ENCODE results near the gene ESRRG.

ESRRG gene

DNA sequence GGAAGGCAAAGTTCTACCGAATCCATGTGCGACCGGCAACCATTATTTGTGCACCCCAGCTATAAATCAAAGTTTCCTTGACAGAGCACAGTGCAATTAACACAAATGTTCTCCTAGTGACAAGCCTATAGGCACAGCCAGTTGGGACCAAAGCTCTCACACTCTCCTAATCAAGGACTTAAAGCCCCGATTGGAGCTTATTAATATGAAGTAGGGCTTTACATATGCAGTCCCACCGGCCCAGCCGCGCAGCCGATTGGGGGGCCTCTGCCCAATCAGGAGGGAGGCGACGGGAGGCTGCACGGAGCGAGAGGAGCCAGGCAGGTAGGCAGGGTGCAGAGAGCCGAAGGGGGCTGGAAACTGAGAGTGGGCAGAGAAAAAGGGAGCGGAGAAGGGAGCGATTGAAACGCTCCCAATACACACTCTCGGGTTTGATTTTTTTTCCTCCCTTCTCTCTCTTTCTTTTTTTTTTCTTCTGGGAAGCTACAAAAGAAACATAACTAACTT is at the start of gene ESRRG:
ESRRG (minus strand) TSS at position 156 of the 507 bp plus-strand sequence; CDS start at position 26, 130 bp downstream.
- peak; percentile 25 to 88 (median 69) for DNase-seq
- intact Hi-C loops (cut with DNase I): no loop called here

DNA sequence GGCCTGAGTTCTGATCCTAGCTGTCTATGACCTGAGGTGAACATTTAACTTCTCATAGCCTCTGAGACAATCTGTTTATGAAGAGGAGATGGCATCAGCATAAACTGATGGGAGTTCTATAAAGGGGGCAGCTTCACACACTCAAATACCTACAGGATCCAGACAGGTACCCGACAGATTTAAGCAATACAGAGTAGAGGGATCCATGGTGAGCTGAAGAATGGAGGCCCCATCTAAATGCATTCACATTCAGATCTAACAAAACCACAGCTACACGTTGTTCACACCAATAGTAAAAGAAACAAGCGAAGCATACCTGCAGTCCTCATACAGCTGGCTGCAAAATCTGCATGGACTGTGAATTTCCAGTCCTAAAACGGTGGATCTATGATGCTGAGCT is 48.7 kb upstream of the ESRRG start:
- DNase-seq: no peak
- intact Hi-C loops (cut with DNase I): no loop called here

DNA sequence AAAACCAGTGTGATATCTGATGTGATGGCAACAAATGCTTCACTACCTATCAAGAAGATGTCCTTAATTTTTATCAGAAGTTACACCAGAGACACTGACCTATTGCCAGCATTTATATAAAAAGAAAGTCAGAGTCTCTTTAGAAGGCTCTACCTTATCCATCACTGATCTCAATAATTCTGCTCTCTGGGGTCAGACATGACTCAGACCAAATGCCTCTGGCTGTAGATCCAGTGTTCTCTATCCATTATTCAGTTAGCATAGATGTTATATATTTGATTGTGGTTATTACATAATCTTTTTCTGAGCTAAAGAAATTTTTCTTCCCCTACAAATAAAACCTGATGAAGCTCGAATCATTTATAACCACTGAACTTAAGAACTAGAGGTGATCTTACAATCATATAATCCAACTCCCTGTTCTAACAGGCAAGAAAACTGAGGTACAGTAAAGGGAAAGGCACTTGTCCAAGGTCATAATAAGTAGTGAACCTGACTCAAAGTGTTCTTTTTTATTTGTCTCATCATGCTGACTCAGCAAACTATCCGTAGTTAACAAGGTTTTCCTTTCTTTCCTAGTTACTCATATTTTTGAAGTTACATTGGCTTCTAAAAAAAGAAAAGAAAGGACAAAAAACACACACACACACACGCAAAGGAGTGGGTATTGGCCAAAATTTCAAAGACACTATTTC is 43.6 kb upstream of the ESRRG start:
- intact Hi-C loops (cut with DNase I): no loop called here
- no peak for DNase-seq

DNA sequence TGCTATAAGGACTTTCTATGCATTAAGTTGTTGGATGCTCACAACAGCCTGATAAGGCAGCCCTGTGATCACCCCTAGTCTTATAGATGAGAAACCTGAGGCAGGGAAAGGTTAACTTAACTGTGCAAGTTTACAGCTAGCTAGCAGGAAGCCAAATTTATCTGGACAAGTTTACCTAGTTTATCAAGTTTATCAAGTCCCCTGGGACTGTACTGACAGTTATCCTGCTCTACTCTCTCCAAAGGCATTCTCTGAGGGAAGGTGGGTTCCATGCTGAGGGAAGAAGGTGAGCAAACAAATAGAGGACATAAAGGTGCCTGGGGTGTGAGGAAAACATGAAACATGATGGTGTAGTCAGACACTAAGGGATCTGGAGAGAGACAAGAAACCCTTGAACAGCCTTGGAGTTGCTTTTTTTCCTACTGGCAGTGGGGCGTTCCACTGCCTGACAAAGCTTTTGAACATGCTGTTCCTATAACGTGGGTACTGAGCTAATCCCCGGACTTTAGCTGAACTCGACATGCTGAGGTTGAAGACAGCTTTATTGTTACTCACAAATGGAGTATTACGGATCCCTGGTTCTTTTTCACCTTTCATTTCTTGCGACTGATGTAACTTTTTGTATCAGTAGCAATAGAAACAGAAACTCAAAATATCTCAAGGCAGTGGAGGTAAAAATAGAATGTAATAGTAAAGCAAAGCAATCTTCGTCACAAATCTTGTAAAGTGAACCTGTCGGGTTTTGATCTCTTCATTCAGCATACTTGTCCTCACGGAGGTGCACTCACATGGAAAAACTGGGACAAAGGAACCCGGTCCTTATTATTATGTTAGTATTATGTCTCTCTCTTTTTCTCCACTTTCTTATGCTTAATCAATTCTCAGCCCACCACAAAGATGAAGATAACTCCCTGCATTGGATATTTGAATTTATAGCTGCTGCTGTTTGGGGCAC is 42.4 kb upstream of the ESRRG start:
- DNase-seq: peak in 17 of 42 donors; percentile 7 to 64 (median 19)
- intact Hi-C loops (cut with DNase I): no loop called here

DNA sequence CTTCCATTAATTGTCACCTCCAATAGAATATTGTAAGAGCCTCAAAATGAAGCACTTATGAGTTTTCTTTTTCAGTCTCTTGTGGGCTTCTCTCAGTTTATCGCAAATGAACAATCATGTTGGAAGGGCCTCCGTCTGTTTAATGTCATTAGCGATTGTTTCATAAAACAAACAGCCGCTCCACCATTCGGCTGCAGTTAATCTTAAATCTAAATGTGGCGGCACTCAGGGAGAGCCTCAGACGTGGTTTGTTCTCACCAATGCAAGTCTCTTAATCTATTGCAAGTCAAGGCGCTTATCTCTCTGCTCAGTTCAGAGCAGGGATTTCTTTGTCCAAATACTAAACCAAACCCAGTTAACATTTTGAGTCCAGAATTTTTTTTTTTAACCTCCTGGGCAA is 34.9 kb upstream of the ESRRG start:
- intact Hi-C loops (cut with DNase I): no loop called here
- no peak for DNase-seq

DNA sequence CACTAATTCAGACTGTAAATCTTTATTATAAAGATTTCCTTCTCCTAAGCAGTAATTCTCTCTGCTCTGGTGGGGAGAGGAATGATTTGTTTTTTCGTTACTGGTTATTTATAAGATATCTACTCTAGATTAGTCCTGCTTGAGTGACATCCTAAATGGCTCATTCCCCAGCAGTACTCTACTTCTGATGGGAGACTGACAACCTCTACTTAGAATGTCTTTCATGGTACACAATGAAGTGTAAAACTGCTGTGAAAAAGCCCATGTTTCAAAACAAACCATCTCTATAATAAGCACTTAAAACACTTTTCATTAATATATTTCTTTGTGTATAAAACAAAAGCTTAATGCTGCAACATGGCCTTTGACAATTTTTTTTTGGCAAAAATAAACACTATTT is 33.9 kb upstream of the ESRRG start:
- DNase-seq: no peak
- intact Hi-C loops (cut with DNase I): no loop called here

DNA sequence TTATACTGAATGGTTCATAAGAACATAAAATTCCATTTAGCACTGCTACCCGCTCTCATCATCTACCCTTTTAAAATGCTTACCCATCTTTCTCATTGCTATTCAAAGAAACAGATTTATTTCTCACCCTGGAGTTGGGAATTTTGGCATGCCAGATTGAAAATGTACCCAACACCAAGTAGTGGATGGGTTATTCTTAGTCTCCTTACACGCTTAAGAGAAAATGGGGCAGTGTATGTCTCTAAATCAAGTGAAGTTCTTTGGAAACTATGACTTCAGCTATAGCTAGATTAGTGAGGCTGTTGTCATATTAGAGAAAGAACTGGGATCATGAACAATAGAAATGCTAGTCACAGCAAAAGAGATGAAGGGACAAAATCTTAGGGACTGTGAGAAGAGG is 27.7 kb upstream of the ESRRG start:
- intact Hi-C loops (cut with DNase I): no loop called here
- no peak for DNase-seq

DNA sequence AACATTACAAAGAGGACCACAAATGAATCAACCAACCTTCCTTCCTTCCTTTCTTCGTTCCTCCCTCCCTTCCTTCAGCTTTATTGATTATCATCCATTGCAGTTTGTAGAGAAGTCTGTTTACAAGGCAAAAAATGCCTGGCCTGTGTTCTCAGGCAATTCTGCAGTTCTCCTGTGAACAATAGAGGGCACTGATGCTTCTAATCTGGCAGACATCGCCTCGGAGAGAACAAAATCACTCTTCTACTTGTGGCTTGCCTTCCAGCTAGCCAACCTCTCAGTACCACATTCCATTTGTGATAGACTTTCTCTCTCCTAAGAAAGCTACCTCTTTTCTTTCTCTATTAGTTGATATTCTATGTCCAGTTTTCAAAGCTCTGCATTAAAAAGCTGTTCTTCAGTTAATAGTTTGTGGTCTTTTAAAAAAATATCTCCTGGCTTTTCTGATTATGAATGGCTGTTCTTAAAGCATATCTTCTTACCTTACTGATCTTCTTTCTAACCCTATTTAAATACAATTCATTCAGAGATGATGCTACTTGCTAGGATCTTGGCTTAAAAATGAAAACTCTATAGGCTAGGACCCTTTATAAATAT is 26.9 kb upstream of the ESRRG start:
- intact Hi-C loops (cut with DNase I): no loop called here
- DNase-seq: peak in 36 of 42 donors; percentile 19 to 86 (median 68)

DNA sequence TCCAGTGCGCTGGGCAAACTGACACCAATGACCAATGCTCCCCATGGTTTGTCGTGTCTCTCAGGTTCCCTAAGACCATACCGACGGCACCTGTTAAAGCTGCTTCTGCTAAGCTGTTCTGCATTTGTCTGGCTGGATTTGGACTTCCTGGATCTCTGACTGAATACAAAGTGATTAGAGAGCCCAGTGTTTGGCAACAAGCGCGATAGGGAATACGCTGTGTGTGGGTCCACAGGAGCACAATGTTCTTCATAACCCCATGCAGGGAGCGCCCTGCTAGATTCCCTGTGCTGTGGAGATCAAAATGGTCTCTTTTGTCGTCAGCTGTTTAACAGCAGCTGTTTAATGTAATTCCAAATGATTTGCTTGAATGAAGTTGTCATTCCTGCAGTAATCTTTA is 26.0 kb upstream of the ESRRG start:
- peak in 4 of 42 donors; percentile 8 to 49 (median 13) for DNase-seq
- intact Hi-C loops (cut with DNase I): no loop called here

DNA sequence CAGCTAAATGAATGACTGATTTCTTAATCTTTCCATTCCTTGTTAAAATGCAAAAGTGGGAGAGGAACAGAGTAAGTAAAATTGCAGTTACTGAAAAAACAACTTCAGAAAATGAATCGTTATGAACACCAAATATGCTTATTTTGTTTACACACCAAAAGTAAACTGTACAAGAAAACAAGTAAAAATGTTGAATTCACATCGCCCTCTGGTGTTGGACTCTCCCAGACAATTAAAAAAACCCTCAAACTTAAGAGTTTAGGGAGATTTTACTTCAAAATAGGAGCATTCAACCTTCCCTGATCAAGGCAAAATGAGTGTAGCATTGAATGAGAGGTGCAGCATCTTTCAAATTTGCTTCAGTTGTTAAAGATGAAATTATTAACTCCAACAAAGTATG is 19.4 kb upstream of the ESRRG start:
- no peak for DNase-seq
- intact Hi-C loops (cut with DNase I): no loop called here

DNA sequence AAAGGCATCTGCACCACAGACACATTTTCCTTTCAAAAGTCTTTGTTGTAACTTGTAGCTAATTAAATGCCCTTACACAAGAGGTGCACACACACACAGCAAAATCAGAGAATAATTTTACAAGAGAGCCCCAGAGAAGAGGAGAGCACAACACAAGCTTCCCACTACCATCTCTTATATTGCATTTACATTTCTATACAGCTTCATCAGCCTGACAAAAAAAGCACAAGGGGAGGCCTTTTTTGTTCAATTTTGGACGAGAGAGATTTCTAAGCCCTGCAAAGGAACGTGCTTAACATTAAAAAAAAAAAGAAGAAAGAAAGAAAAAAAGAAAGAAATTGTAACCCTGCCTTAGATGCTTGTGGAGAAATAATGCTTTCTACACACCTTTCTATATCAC is 17.1 kb upstream of the ESRRG start:
- no peak for DNase-seq
- intact Hi-C loops (cut with DNase I): no loop called here

DNA sequence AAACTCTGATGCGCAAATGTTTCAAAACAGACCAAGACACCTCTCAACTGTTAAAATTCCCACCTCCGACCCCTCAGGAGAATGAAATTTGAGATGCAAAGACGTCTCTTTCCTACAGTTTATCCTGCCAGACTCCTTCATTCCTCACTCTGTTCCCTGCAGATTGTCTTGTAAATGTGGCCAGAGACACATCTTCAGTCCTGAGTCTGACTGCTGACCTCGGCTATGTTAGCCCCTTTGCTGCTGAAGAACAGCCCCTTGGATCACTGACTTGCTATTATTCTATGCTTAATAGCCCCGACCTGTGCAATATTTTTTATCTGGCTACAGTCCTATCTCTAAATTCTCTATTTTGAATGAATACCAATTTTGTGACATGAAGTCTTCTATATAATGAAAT is 16.6 kb upstream of the ESRRG start:
- intact Hi-C loops (cut with DNase I): no loop called here
- no peak for DNase-seq

DNA sequence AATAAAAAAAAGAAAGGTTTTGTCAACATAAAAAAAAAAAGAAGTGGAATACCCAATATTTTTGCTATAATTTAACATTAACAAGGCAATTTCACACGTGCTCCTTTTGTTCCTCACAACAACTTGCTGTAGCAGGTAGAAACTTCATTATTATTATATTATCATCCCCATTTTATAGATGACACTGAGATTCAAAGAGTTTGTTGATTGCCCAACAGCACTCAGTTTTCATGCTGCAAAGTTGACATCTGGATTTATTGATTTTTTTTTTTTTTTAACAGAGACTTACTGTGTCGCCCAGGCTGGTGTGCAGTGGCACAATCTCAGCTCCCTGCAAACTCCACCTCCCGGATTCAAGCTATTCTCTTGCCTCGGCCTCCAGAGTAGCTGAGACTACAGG is 8.9 kb upstream of the ESRRG start:
- no peak for DNase-seq

DNA sequence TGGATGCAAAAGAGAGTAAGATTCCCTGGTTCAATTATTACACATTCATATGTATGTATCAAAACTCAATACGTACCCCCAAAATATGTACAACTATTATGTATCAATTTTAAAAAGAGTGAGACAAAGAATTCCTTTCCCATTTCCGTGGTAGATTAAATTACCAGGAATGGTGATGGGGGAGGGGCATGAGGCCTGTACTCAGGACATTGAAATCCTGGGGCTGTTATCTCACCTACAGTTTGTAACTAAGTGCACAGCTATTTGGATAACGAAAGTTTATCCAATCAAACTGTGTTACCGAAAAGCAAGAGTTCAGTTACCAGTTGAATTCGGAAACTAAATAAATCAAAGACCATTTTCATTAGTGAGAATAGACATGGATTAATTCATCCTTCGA is 8.3 kb upstream of the ESRRG start:
- DNase-seq: no peak
- intact Hi-C loops (cut with DNase I): no loop called here

More for the DNA sequence above, 8.9 kb upstream of the ESRRG start:
- intact Hi-C loops (cut with DNase I): no loop called here

DNA sequence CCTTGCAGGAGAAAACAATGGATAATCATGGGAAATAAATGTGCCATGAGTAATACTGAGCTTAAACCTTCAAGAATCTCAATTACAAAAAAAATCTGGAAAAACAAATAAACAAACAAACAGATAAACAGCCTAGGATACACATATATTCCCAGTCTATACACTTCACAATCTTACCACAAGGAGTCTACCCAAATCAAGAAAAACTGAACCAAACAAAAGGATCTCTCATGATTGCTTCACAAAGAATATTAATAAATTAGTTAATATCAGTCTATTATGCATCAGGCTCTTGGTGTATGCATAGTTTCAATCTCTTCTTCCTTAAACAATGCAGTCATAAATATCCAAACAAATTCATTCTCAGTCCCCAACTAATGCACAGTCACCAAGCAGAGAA is 3.2 kb upstream of the ESRRG start:
- DNase-seq: no peak
- intact Hi-C loops (cut with DNase I): no loop called here

DNA sequence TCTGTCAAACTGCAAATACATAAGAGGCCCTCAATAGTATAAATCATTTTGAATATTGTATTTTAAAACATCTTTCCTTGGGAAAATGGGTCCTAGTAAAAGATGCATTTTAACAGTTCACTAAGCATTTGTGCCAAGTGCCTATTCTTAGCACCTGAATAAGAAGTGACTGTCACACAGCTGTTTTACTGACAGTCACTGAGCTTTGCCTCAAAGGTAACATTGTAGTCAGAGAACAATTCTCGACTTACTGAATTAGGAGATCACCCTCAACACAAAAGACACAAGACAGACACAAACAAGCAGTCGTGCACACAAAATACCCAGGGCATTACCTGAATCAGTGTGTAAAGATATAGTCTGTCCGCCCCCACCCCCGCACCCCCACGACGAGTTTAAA is 408 bp downstream of the ESRRG start:
- intact Hi-C loops (cut with DNase I): no loop called here
- peak in 6 of 42 donors; percentile 4 to 25 (median 8) for DNase-seq

DNA sequence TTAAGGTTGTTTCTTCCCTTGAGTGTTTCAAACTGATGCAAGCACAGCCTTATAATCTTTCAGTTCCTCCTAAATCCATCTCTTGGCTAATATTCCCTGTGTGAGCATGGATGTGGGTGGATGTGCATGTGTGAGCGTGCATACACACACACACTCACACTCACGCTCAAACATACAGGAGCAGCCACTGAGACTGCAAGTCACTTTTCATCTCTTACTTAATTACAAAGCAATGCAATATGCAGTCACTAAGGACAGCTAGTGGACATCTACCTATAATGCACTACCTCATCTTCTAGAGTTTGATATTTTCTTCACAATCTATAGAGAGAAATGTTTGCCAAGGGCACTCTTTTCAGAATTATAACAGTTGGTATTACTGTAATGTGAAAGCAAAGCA is 1.4 kb downstream of the ESRRG start:
- DNase-seq: no peak
- intact Hi-C loops (cut with DNase I): no loop called here

DNA sequence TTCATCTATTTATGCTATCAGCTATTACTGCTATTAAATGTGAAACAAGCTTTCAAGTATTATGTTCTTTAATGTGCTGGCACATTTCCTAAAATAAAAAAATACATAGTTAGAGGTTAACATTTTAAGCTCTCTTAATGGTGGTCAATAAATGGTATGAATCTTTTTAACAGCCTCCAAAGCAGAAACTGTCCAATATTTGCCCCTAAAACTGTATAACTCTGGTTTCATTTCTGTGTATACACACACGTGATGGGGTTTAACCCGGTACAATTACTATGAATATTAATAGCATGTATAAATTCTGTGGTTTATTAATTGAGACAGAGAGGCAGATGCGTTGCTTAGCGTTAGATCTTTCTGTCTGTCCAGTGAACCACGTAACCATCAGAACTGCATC is 2.2 kb downstream of the ESRRG start:
- no peak for DNase-seq
- intact Hi-C loops (cut with DNase I): no loop called here

DNA sequence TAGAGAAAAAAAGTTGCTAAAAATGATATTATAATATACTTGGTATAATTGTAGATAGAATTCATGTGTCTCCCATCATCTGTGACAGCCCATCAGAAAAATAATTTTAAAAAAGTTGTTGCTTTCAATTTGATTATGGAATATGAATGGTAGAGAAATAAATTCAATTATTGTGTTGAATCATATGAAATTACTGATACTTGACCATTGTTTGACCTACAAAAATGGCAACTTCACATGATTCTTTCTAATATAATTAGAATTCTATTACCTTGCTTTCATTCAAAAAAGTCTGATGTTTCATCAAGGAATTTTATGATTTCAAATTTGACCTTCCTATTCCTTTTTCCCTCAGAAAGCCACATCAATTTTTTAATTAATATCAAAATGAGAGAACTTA is 11.5 kb downstream of the ESRRG start:
- intact Hi-C loops (cut with DNase I): no loop called here
- no peak for DNase-seq
